ENCODE measurements around the gene DAPK2.

DAPK2 gene

GRCh38 chr15:63998489-63998888 lies 47.8 kb downstream of the DAPK2 start:
- no peak for DNase-seq (ENCODE audit: low spot score)

GRCh38 chr15:63997715-63998442 lies 48.4 kb downstream of the DAPK2 start:
- no peak for DNase-seq (ENCODE audit: low spot score)

- DNase-seq (ENCODE audit: low spot score), result no peak
These were observed 49.4 kb downstream of the DAPK2 start for GRCh38 chr15:63996794-63997357.

- DNase-seq (ENCODE audit: low spot score), result no peak
These were observed 50.5 kb downstream of the DAPK2 start for GRCh38 chr15:63995789-63996188.

GRCh38 chr15:63994073-63994600 lies 52.1 kb downstream of the DAPK2 start:
- no peak for DNase-seq (ENCODE audit: low spot score)

GRCh38 chr15:63992300-63992699 lies 54.0 kb downstream of the DAPK2 start:
- no peak for DNase-seq (ENCODE audit: low spot score)

GRCh38 chr15:63991706-63992105 lies 54.6 kb downstream of the DAPK2 start:
- no peak for DNase-seq (ENCODE audit: low spot score)

- DNase-seq (ENCODE audit: low spot score), result no peak
These were observed 55.8 kb downstream of the DAPK2 start for GRCh38 chr15:63990454-63990853.

- DNase-seq (ENCODE audit: low spot score), result no peak
These were observed 58.4 kb downstream of the DAPK2 start for GRCh38 chr15:63987796-63988378.

- no peak for DNase-seq (ENCODE audit: low spot score)
These were observed 59.4 kb downstream of the DAPK2 start for GRCh38 chr15:63986751-63987341.

GRCh38 chr15:63986185-63986680 lies 60.1 kb downstream of the DAPK2 start:
- no peak for DNase-seq (ENCODE audit: low spot score)

- no peak for DNase-seq (ENCODE audit: low spot score)
These were observed 60.8 kb downstream of the DAPK2 start for GRCh38 chr15:63985221-63986184.

GRCh38 chr15:63984331-63984730 lies 62.0 kb downstream of the DAPK2 start:
- DNase-seq (ENCODE audit: low spot score), result no peak

GRCh38 chr15:63983061-63983711 lies 63.1 kb downstream of the DAPK2 start:
- DNase-seq (ENCODE audit: low spot score), result no peak

- DNase-seq (ENCODE audit: low spot score), result no peak
These were observed 63.9 kb downstream of the DAPK2 start for GRCh38 chr15:63982381-63982854.

GRCh38 chr15:63981596-63982320 lies 64.5 kb downstream of the DAPK2 start:
- DNase-seq (ENCODE audit: low spot score), result no peak

- no peak for DNase-seq (ENCODE audit: low spot score)
These were observed 67.0 kb downstream of the DAPK2 start for GRCh38 chr15:63979262-63979793.

GRCh38 chr15:63978511-63979261 lies 67.6 kb downstream of the DAPK2 start:
- no peak for DNase-seq (ENCODE audit: low spot score)

GRCh38 chr15:63977119-63977518 lies 69.2 kb downstream of the DAPK2 start:
- DNase-seq (ENCODE audit: low spot score), result no peak
